HG03460 (cell line): ENCODE measurements around the gene TBC1D10A.
"Not testable (repeated sequence)": the region's sequence is repeated elsewhere in the genome, so short reads cannot be mapped to it uniquely, and the experiment has no call there.

ENCODE experiments used
- ATAC-seq: cut with Tn5 transposase; IDR thresholded peaks from one replicate; pipeline ENCODE4 v1.9.1; 2021; ENCODE audit not compliant: unreplicated experiment

The TBC1D10A gene

DNA sequence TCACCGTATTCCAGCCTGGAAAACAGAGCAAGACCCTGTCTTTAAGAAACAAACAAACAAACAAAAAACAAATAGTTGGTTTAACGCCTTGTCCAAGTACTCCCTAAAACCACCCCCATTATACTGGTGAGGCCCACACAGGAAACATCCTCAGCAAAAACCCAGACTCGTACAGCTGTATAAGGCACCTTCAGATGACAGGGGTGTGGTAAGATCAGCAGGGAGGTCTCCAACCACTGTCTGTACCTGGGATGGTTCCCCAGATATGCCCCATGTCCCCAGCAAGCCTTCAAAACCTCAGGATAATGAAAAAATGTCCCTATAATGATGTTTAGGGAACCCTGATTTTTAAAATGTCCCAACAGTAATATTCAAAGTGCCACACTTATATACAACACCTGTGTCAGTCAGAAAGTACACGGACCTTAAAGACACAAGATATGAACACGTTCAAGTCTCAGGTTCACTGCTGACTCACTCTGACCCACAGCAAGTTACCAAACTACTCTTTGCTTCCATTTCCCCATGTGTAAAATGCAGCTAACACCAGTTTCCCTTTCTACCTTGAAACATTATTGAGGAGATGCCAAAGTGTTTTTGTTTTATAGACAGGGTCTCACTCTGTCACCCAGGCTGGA lies 20.6 kb upstream of the TBC1D10A start:
- ATAC-seq = no peak

DNA sequence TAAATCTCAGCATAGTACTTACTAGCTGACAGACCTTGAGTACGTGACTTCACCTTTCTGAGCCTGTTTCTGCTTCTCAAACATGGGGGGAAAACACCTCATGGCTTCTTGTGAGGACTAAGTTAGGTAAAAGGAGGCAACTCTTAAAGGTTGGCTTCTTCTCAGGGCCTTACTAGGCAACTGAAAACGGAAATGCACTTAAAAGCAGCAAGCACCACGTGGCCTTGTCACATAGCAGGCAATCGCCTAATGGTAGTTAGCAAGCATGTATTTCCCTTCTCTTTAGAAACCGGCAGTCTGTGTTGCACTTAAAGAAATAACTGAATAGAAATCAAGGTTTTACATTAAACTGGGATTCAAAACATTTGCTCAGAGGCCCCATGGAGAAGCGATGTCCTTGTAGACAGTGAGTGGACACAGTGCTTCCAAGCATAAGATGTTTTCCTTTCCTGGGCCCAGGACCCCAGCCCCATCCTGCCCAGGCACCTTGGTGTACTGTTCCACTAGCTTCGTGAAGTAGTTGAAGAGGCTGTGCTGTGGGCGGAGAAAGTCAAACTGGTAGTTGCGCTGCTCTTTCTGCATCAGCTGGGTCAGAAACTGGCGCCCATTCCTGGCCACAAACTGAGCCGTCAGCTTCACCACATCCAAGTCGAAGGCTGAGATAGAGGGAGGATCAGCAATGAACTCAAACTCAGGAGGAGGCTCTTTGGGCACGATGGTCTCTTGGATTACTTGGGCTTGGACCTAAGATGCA lies 17.9 kb upstream of the TBC1D10A start:
- ATAC-seq = no peak

DNA sequence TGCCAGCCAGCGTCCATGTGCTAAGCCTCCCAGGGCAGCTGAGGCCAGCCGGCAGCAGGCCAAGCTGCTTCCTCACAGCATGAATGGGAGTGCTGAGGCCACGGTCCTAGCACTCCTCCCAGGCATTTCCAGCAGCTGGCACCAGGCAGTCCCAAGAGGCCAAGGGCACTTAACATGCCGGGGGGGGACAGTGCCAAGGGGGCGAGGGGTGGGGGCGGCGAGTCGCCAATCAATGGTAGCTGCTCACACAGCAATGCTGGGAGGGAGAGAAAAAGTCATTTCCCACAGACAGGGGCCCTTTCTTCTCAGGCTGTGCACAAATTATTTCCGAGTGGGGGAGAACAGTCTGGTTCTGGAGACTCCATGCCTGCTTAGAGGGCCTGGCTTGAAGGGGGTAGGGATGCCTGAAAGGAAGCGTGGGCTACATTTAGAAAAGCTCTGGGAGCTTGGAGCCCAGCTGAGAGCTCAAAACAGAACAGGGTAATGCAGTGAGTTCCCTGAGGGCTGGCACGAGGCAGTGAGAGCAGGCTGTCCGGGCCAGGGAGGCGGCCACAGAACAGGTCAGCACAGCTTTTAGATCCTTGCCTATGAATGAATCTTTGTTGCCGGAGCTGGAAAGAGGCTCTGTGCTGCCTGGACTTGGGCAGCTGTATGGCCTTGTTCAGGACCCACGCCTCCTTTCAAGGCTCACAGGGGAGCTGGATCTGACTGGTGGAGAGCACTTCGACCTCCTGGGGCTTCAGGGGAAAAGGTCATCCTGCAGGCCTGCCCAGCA lies 14.4 kb upstream of the TBC1D10A start:
- no peak for ATAC-seq

DNA sequence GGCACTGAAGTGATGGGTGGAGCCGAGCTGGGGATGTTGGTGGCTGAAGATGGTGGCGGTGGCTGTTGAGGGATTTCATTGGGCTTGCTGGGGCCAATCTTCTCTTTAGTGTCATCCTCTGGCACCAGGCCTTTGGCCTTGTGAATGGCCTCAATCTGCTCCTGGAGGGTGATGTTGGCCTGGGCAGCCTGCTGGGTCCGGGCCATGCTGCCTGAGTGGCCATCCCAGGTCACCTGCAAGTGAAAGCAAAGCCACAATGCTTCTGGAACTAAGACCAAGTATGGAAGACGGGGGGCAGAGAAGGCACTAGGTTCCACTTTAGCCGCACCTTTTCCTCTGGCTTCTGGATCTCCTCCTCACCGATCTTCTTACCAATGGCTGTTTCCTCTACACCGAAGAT lies 12.1 kb upstream of the TBC1D10A start:
- ATAC-seq = no peak

DNA sequence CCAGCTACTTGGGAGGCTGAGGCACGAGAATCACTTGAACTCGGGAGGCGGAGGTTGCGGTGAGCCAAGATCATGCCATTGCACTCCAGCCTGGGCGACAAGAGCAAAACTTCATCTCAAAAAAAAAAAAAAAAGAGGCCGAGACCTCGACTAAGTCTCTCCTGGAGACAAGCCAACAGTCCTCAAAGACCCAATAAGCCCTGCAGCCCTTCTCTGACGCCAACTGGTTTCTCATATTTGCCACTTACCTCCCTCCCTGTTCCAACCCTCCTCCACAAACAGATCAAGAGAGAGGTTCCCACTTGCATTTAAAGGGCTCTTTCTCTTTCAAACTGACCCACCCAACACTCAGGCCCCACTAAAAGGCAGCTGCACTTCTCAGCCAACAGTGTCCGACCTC lies 11.6 kb upstream of the TBC1D10A start:
- not testable (repeated sequence) for ATAC-seq

DNA sequence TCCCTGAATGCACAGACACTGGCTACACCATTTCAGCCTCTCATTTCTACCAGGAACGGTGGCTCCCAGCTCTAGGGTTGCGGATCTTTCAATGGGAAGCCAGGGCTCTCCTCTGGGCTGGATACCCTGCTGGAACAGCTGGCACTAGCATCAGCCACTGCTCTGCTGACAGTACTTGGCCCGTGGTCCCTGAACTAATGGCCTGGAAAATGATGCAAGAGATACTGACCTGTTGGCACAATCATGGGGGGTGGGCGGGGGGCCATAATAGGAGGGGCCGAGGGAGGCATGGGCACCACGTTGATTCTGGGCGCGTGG lies 10.7 kb upstream of the TBC1D10A start:
- ATAC-seq = no peak

DNA sequence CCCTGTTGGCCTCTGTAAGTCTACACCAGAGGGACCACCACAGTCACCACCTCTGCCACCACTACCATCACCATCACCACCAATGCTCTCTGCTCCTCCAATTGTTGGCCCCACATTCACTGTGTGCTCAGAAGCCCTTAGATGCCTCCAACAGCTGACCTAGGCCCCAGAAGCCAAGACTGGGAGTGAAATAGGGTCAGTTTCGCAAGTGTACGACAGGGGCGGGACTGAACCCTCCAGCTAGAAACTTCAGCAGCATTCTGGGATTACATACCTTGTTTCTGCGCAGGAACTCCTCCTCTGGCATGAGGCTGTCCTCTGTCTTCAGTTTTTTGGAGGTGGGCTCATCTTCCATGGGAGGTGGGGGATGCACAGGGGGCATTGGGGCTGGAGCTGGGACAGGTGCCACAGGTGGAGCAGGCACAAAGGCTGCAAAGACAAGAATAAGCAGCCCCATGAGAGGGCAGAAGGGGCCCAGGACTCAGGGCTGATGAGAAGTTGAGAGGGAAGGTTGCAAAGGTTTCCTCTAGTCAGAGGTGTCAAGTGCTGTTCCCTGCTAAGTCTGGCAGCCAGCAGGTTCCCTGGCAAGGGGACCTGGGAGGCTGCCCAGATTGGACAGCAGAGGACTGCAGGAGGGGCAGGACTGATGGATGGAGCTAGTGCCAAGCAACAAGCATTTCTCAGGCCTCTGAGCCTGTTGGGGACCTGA lies 10.2 kb upstream of the TBC1D10A start:
- no peak for ATAC-seq

DNA sequence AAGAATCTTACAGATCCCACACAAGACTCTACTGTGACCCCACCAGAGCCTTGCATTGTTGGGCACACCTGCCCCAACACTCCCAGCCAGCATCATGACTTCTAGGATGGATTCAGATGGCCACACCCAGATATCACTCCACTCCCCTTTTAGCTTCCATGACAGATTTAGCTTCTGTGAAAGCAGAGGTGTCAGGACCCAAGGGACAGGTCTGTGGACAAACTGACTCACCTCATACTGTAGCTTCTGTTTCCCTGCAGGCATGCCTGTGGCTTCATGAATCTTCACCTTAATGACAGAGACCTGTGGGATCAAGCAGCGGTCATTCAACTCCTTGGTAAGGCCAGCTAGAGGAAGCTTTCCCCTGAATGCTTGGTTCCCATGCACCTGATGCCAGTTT lies 8.5 kb upstream of the TBC1D10A start:
- ATAC-seq = no peak

DNA sequence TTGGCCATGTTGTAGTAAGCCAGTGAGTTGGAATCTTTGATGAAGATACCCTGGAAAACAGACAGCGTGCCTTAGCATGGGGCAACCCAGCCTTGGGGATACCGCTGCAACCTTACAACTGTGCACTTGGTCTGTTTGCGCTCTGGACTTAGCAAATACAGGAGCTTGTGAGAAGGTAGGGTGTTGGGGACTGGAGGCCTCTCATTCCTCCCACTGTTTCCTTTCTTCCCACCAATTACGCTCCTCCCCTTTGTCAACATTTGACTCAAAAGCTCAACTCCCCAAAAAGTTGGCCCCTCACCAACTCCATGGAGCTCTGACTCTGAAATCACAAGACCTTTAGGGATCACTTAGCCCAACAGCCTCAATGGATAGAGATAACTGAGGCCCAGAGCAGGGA lies 7.9 kb upstream of the TBC1D10A start:
- no peak for ATAC-seq

DNA sequence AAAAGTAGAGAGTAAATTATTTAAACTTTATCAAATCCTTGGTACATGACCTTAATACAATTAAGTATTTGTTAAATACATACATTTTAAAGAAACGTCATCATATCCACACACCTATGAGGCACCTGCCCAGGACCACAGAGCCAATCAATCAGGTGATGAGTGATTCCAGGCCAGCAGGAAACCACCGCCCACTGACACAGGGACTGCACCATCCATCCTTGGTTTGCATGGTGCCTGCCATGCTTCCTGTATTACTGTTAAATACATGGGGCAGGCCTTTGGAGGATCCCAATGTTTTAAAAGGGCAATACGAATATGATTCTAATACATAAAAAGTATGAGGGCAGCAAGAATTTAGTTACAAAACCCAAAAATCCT lies 7.0 kb upstream of the TBC1D10A start:
- ATAC-seq = no peak

DNA sequence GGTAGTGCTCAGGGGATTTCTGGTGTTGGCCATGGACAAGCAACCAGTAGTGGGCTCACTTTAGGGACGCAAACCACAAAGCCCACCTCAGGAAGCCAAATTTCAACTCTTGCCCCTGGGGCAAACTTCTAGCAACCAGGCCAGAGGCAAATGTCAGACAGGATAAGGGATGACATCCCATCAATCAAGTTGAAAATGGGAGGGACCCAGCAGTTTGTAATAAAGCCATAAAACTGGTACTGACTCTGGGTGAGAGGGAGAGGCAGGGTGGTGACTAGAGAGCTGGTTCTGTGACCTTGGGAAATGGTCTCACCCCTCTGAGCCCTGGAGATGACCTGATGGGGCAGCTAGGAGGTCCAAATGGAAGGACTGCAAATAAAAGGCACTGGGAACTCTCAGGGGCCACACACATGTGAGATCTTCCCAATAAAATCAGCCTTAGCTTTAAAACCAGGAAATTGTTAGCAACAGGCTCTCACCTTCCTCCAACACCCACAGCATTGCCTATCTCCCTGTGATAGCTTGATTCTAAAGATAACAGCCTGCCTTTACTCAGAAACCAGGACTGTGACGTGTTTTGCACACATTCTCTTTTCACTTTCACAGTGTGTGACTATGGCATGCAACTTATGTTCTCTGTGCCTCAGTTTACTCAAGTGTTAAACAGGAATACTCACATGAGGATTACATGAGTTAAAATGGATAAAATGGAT lies 6.4 kb upstream of the TBC1D10A start:
- ATAC-seq = no peak

DNA sequence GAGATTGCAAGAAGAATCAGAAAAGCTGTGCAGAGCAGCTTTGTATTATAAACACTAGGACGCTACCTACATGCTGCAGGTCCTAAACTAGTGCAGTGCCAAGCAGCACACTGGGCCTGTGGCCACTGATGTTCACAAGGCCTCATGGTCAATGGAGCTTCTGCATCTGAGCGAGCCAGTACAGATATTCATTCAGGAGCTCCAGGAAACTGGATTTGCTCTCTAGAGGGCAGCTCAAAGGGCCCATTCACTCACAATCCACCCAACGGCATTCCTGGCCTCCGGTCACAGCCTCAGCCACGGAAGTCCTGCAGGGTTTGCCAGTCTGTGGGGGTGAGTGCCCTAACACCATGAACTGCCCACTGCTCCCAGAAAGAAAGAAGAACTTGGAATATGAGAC lies 5.8 kb upstream of the TBC1D10A start:
- no peak for ATAC-seq

DNA sequence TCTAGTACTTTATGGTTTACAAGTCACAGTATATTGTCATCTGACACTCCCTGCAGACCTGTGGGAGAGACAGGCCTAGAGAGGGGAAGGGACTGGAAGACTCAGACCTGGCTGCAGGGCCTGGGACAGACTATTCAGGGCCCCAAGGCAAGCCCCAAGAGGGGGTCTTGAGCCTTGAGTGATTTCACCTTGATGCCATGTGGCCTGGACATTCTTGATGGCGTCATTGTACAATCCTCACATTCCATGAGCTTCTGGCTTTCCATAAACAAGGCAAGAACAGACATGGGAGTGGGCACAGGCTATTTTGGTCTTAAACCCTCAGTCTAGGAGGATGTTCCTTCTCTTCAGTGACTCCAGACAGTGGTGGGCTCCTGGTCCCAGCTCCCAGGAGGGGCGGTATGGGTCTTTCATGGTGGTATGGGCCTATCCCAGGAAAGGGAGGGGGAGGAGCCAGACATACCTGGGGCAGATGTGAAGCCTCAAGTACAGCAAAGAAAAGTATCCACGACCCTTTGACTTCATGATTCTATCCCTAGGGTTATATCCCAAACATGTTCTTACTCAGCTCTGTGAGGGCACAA lies 1.8 kb upstream of the TBC1D10A start:
- ATAC-seq = no peak

DNA sequence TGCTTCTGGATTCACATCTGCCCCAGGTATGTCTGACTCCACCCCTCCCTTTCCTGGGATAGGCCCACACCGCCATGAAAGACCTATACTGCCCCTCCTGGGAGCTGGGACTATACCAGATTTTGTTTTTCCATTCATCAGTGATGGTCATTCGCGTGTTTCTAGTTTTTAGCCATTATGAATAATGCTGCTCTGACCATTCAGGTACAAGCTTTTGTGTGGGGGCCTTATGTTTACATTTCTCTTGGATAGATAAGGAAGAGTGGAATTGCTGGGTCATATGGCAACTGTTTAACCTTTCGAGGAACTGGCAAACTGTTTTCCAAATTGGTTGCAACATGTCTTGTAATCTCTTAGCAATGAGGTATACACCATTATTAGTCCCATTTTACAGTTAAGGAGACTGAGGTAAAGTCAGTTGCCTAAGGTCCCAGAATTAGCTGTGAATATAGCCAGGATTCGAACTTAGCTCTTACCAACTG lies 1.2 kb upstream of the TBC1D10A start:
- ATAC-seq = no peak

DNA sequence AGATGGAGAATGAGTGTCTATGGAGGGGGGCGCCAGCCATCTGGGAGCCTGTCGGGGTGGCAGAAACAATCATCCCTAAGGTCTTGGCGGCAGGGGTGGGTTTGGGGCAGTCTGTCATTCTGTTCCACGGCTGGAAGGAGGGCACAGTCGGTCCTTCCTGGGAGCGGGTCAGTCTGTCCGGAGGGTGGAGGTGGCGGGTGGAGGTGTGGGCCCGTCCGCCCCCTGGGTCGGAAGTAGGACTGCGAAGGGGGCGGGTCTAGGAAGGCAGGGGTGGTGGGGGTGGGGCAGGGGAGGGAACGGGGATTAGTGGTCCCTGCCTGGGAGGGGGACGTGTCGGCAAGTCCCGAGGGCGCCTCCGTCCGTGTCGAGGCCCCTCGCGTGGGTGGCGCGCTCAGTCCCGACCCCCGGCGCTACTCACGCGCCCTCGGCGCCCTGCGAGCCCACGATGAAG lies 461 bp downstream of the TBC1D10A start:
- peak; percentile 26 for ATAC-seq

DNA sequence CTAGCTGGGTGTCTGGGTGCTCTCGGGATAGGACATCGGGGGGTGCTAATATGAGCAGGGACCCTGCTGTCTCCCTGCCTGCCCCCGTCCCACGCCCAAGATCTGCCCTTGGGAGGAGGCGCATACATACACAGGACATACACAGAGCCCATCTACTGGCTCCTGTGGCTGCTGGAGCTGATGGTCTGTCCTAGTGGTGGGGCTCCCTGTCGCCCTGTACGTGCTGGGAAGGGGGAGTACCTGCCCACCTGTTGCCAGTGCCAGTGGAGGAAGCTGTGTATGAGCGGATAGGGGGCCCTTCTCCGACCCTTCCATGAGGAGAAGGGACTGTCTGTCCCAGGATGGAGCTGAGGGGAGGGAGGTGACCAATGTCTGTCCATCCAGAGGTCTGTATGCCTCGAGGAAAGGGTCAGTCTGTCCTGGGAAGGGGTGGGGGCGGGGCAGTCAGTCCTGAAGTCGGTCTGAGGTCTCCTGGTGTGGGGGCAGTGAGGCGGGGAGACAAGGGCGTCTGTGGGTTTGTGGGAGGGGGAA lies 952 bp downstream of the TBC1D10A start:
- ATAC-seq = no peak

DNA sequence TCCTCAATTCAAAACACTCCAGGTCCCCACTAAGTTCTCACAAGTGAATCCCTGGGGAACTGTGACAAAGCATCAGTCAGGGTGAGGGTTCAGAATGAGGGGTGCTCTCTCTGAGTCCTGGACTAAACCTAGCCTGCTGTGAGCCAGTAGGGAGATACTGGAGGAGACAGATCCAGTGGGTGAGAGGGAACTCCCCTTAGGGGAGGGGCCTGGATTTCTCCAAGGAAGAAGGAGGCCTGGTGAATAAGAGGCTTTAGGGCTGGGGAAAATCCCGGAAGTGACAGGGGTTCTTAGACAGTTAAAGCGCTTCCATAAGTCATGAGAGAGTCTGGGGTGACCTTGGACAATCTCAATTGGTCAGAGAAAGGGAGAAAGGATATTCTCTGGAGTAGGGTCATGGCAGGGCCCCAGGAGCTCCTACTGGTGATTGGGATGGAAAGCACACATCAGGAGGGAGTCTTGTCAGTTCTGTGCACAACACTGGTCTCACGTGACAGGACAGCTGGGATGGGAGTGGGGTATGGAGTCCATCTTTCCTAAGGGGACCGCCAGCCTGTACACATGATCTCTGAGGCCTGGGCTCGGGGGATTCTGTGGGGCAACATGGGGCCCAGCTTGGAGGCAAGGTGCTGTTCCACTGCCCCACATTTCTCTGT lies 1.5 kb downstream of the TBC1D10A start:
- no peak for ATAC-seq

DNA sequence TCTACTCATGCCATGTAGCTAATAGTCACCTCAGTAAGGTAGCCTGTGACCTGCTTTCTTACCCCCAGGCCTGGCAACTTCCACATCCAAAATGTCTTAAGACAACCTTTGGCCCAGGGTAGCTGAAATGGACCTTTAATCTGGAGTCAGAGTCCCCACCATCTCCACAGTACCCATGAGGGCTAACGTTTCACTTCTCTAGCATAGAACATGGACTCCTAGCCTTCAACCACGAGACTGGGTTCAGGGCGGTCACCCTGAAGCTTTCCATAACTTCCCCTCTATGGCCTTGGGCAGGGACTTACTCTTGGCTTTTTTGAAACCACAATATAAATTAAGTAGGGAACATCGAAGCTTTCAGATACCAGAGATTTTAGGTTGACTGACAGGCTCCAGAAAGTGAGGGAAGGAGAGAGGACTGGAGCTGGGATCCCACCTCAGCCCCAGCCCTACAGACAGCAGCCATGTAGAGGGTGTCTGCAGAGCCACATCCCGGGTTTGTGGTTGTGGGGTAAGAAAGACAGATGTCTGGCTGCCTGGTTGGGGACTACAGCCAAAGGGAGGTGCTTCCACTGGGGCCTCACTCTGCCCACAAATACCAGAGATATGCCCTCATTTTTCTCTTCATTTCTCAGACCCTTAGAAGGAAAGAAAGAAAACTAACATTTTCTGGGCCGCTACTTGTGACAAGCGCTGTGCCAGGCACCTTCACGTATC lies 2.6 kb downstream of the TBC1D10A start:
- ATAC-seq = no peak

DNA sequence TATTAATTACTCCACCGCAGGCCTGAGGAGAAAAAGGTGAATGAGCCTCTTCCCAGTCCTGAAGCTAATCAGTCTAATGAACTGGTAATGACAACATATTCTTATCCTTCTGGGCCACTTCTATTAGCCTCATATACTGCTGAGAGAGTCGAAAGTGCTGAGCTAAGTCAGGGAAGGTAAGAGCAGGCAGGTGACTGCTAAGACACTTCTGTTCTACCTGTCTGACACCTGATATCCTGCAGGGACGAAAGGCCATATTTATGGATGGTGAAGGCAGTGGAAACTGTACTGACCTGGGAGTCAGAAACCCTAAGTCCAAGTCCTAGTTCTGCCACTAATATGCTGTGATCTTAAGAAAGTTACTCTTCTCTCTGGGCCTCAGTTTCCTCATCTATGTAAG lies 3.5 kb downstream of the TBC1D10A start:
- ATAC-seq = no peak
